SK-N-DZ (cell line): ENCODE measurements around the gene CSF1.

ENCODE experiments used
- DNase-seq: peaks from one replicate; pipeline ENCODE4 v3.0.0-alpha.2; 2015; ENCODE audit warnings: low spot score

CSF1 gene

DNA sequence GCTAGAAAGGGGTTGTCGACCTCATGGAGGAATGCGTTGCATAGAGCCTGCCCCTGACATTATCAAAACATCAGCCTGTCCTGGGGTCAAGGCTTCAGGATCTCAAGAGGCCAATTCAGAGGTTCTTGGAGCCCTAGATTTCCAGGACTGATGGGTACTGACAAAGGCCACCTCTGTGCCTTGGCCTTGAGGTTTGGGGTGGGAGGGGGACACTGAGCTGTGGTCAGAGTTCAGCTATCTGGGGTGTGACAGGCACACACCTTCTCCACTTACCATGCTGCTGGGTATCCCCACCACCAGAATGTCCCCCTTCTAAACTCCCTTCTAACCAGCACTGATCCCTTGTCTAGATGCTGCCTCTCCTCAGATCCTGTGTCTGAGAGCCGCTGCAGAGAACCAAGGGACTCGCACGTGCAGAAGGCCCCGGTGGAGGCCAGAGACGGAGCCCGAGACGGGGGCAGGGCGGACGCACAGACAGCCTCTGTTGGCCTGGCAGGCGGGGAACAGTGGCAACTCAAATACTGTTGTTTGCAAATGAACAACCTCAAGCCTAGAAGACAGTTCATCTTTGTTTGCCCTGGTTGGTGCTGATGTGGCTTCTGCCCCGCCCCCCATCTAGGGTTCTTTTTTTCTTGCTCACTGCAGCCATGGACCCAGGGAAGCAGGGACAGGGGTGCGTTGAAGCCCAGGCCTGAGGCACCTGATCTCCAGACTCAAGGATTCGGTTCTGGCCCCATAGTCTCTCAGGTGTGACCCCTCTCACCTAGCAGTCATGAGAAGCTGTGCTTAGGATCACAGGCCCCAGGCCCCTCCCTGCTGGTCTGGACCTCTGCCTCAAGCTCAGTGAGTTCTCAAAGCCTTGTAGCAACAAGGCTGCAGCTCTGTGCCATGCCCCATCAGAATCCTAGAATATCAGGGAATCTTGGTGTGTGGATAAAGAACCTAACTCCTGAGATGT is 28.1 kb upstream of the CSF1 start:
- DNase-seq, result no peak

DNA sequence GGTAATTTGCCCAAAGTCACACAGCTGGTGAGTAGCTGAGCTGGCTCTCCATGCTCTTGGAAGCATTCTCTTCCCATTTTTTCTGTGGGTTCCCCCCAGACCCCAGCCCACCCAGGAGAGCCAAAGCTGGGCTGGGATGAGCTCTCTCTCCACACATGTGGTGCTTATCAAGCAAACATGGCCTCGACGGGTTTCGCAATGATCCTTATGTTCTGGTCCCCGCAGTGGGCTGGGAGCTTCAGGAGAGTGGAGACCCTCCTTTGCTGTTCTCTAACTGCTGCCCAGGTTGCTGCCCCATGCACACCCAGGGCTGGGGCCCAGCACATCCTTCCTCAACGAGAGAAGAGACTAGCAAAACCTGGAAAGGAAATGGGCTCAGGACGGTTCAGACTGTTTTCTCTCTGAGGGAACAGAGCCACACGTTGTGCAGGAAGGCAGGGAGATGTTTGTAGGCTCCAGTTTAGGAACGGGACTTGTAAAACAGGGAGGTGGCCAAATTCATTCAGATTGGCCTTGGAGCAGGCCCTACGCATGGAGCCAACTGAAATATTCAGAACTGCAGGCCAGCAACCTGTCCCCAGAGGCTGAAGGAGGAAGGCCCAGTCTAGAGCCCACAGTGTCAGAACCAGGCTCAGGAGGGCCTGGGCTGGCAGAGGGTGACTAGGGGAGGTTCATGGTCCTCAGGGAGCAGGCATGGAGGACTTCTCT is 27.2 kb upstream of the CSF1 start:
- DNase-seq, result no peak

DNA sequence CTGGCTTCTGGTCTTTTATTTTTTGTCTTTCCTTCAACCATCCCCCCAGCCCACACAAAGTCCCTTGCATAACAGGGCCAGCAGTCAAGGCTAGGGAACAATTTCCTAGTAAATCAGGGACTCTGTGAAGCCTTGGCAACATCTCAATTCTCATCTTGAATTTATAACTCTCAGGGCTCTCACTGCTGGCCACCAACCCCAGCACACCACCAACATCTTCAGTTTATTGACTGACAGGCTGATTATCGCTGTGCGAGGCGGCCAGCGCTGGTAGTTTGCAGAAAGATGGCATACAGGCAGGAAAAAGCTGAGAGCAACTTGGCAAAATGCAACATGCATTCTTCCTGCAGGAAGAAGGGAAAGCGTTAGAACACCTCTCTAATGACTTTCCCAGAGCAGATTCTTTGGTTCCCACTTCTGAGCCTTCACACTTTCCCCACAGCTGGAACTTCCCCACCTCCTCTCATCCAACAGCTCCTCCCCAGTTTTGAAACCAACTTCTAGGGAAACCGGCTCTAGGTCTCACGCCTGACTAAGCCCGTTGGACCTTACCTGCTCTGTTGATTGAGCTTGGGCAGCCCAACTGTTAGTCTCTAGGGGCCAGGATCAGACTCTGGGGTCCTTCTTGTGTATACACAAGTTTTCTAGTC is 26.3 kb upstream of the CSF1 start:
- no peak for DNase-seq

DNA sequence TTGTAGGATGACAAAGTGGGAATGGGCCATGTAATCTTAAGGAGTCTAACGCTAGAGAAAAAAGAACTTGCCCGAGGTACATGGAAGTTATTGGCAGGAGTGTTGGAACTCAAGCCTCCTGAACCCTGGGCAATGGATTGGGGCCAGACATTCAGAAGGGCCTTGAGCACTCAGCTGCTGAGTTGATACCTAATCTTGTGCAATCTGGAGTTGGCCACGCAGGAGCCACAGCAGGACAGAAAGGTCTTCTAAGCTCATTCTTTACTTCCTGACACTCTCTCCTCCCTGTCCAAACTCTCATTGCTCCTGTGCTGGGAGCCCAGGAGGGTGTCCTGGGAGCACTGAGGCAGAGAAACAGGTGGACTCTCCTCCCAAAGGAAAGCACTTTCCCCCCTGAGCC is 25.1 kb upstream of the CSF1 start:
- DNase-seq, result no peak

DNA sequence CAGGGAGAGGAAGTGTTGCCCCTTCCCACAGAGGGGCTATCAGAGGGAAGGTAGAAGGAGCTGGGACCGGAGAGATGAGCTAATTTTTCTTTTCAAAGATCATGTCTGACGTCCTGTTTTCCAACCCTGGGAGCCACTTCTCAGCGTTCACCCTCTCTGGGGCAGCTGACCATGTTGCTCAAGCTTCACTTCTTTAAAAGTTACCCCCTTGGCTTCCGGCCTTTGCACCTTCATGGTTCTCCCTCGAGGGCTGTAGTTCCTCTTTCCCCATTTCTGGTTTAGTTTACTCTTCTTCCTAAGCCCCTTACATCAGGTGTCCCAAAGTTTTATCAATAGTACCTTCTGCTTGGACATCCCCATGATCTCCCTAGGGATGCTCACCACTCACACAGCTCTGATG is 23.8 kb upstream of the CSF1 start:
- DNase-seq, result no peak

DNA sequence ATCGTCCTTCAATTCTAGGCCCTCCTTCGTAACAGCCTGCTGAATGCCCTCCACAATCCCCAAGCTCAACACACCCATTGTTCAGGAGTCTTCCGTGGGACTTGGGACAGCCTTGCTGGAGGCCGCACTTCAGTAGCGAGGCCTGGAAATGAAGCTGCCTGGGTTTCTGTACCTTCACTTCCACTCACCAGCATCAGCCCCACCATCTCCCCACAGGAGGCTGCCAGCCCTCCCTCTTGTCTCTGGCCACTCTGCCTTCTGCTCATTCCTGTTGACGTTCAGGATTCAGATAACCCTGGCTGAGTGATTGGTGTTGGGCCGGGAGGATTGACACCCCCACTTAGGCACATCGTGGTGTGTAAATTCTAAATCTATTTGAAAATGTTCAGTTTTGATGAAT is 23.4 kb upstream of the CSF1 start:
- no peak for DNase-seq

DNA sequence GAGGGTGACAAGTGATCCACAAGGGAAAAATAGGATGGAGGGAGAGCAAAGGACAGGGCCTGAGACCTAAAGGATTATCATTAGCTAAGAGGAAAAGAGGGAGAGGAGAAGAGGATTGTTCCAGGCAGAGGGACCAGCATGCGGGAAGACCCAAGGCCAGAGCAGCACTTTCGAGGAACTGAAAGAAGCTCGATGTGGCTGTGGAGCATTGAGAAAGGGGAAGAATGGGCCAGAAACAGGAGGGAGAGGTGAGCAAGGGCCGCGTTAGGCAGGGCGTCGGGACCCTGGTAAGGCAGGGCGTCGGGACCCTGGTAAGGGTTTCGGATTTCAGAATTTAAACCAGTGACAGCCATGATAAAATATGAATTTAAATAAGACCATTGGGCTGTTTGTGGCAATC is 22.8 kb upstream of the CSF1 start:
- DNase-seq, result no peak

DNA sequence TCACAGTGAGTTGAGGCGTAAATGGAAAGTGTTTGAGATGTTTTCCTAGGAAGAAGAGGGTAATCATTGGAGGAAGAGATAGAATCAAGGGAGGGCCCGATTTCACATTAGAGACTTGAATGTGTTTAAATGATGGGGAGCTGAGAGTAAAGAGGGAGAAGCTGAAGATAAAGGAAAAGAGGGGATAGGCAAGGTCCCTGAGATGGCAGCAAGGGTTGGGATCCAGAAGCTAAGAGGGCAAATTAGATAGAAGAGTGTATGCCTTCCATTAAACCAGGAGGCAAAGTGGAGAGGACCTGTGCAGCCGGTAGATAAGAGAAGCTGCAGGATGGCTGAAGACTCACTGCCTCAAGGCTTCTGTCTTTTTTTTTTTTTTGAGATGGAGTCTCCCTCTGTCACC is 21.6 kb upstream of the CSF1 start:
- no peak for DNase-seq

DNA sequence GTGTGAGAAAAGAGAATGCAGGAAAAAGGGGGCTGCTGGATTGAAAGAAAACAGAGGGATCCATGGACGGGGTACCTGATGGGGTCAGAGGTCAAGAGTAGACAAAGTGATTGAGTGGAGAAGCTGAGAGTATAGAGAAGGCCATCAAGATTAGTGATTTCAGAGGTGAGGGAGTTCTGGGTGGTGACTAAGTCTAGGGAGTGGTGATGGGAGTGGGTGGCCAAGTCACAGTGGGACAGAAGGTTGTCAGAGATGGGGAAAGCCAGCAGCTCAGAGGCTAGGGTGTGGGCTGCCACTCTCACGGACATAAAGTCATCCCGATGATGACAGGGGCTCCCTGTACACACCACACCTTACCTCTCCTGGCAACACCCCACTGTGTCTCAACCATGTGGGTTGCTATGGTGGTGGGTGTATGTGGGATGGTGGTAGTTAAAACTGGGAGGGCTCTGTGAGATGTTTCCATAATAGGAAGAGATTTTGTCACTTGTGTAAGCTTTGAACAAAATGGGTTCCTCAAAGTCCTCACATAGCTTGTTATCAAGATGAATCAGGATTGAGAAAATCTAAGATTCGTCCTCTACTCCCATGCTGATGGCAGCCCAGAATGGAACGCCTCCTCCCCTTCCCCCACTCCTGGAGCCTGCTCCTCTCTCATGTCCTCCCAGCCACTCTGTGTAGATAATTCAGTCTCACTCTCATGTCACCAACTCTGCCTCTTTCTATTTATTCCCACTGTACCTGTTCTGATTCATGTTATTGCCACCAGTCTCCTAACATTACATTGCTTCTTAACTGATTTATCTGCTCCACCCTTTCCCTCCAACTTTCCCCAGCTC is 20.3 kb upstream of the CSF1 start:
- no peak for DNase-seq

DNA sequence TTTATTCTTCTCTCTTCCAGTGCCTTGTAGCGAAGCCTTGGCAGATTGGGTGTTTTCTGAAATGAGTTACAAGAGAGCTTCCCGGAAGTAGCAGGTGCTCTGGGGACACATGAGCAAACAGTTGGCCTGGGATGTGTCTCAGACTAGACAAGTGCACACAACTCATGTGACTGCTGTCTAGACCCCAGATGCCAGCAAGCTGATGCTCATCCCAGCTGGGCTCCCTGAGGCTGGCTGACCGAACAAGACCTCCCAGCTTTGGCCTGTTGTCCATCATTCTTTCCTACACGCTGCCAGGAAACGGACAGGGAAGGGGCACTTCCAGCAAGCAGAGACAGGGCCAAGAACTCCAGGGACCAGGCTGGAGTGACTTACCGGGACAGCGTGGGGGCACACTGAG is 18.7 kb upstream of the CSF1 start:
- no peak for DNase-seq

DNA sequence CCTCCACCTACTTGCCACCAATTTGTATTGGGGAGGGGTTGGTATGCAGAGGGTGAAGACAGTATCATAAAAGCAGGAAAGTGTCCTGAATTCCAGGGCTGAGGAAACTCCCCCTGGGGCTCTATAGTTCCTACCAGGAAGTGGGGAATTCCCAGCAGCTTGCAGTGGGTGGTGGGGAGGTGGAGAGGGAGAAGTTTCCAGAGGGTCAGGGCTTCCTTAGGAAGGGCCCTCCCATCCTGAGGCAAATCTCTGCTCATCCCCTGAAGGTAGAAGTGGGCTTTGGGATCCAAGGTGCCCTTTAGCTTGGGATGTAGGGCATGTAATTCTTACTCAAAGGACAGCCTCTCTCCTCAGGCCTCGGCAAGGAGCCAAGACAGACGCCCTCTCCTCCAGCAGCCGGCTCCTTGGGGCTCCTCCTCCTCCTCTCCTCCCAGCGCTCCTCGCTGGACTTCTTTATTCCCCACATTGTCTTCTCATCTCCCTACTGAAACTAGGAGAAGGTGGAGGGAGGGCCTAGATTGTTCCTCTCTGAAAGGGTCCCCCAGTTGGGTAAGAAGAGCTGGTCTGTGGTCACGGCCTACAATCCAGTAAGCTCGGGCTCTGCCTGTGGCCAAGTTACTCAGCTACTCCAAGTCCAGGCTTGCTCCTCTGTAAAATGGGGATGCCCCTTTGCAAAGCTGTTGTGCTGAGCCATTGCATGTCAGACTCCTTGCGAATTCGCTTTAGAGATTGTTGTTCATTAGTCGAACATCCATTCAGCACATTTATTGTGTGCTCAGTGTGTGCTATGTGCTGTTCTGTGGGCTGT is 17.9 kb upstream of the CSF1 start:
- no peak for DNase-seq

DNA sequence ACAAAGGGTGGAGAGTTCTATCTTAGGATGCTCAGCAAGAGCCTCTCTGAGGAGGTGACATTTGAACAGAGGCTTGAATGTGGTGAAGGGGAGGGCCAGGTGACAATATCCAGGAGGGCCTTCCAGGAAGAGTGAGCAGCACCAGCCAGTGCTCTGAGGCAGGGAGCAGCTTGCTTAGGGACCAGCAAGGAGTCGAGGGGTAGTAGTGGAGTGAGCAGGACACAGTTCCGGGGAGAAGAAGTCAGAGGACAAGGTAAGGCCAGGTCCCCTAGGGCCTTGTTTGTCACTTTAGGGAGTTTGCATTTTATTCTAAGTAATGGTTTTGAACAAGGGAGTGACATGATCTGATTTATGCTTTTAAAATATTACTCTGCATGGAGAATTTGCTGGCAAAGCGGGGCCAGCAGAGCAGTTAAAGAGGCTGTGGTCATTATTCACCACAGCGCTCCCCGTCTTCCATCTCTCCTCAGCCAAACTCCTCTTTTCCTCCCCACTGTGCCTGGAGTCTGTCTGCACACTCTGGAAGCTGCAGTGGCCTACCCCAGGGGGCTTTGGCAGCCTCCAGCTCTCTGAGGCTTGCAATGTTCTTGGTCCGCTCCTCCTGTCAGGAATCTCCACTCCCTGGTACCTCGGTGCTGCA is 17.0 kb upstream of the CSF1 start:
- DNase-seq, result no peak

DNA sequence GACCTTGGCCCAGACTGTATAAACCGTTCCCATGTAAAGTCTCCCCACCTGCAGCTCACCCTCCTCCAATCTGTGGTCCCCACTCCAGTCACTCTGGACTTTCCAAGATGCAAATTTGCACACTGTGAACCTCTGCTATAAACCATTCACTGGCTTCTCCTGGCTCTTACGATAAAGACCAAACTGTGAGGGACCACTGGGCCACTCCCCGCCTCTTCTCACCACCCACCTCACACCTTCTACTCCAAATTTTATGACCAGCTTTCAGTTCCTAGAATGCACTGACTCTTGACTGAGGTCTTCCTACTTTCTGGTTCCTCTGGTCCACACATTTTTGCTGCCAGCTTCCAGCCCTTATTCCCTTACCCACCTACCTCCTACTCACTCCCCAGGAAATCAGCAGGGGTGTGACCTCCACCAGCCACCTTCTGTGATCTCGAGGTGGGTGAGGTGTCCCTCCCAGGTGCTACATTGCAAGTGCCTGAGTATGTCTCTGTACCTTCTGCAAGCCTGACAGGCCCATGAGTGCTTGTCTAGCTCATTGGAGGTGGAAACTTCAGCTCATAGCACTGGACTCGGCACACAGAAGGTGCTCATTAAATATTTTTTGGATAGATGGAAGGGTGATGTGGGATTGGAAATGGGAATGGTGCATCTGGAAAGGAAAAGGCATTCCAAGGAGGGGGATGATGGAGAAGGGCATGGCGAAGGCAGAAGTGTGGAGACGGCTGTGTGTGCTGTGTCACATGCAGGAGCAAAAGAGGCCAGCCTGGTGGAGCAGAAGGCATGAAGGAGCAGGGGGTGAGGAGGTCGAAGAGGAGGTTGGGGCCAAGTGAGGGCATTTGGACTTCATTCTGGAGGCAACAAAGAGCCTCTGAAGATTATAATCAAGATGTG is 15.6 kb upstream of the CSF1 start:
- DNase-seq, result no peak

DNA sequence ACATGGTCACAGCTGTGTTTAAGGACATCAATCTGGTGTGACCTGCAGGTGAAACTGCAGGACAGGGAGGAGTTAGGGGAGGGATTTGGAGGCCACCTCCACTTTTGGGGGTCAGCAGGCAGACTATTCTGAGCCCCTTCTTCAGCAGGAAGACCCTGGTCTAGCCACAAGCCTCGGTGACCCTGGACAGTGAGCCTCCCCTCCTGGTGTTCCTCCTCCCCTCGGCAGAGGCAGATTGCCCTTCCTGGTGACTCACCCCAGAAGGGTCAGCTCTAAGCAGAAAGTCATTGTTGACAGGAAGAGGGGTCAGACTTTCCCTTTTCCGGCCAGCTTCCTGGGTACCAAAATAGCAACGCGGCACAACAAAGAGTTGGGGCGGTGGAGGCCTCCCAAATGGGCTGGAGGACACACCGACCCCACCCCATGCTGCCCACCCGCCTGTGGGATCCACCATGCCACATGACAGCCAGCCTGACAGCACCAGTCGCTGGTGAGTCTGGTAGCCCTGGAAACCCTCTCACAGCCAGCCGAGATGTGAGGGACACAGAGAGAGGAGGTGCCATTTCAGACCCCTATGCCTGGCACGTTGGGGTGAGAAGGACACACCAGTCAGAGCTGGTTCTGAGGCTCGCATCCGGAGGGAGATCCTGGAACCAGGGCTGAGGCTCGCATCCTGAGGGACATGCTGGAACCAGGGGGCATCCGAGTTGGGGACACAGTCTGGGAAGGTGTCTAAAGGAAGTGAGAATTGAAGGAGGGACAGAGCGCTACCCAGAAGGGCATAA is 14.7 kb upstream of the CSF1 start:
- DNase-seq, result no peak

DNA sequence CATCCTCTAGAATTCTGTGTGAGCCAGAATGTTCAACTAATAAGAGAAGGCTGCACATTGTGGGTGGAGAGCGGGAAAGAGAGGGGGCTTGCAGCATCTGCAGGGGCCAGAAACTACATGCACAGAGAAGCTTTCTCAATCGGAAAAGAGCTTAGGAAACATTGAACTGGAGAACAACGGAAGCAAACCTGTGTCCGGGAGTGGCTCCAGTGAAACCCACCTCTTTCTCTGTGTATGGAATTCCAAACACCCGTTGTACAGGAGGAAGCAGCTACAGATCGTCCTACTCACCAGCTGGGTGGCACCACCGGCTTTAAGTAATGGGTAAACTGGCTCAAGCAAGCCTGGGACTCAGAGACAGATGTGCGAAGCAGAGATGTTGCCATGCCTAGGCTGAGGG is 14.0 kb upstream of the CSF1 start:
- DNase-seq, result no peak

DNA sequence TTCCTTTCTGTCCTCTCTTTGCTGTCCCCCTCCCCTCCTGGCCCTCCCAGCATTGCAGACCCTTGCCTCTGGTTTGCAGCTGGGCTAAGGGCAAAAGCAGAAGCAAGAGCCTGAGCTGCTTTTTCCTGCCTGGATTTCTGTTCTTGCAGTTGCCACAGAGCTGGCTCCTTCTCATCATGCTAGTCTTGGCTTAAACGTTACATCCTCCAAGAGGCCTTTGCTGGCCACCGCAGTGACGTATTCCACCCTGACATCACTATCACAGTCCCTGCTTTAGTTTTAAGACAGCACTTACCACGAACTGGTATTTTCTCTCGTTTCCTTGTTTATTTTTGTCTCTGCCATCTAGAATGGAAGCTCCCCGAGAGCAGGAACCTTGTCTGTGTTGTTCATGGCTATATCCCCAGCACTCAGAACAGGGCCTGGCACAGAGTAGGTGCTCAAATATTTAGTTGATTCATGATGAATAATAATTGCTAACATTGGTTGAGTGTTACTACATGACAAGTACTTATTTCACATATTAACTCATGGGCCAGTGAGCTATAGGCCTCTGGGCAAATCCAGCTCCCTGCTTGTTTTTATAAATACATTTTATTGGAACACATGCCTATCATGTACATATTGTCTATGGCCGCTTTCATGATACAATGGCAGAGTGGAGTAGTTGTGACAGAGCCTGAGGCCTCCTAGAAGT is 13.2 kb upstream of the CSF1 start:
- DNase-seq, result no peak

DNA sequence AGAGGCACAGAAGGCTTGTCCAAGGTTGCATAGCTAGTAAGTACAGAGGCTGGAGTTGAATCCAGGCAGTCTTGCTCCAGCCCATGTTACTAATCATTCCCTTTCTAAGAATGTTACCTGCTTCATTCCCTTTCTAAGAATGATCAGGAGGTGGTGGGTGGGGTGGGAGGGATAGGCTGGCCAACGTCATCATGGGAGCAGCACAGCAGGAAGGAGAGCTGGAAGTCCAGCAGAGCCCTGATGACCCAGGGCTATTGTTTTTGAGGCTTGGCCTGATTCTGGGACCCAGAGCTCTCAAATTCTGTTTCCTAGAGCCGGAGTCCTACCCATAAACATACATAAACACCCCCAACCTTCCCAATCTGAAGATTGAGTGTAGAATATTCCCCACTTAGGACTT is 11.8 kb upstream of the CSF1 start:
- DNase-seq, result no peak

DNA sequence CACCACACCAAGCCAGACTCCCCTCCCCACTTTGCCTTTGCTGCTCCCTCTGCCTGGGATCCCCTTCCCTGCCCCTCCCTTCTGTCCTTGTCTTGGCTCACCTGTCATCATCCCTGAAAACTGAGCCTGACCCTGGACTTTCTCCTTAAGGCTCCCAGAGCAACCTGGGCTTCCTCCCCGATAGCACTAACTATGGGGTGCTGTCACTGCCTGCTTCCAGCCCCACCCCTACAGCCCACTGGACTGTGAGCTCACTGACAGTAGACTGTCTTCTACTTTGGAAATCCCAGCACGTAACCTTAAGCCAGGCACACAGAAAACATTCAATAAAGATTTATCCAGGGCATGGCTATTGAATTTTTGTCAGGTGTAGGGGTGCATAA is 9.5 kb upstream of the CSF1 start:
- DNase-seq, result no peak
